Vagina (tissue), 2 donors: Measurements from ENCODE around the gene SBDS.

Experiments
- CTCF ChIP-seq, 3 experiments: fragments of 450-650 bp in 2 of 3; fragments of 200-600 bp in 1 of 3; sonication (generic) in 1 of 3; IDR thresholded peaks; one replicate each; pipeline ENCODE4 v1.5.1; 2017 to 2019; ENCODE audit warnings: antibody characterized with exemption in 3 of 3, mild to moderate bottlenecking in 2 of 3, moderate library complexity in 2 of 3
- POLR2A ChIP-seq, 2 donors: fragments of 450-650 bp; IDR thresholded peaks; one replicate each; pipeline ENCODE4 v1.6.1; 2017; ENCODE audit warnings: antibody characterized with exemption in 2 of 2, mild to moderate bottlenecking in 2 of 2, moderate library complexity in 2 of 2
- POLR2AphosphoS5 ChIP-seq, 2 donors: sonication (generic); formaldehyde crosslinking; IDR thresholded peaks; one replicate each; pipeline ENCODE4 v1.9.0; 2017; ENCODE audit warnings: antibody characterized with exemption in 2 of 2, mild to moderate bottlenecking in 2 of 2, low read depth in 1 of 2; ENCODE audit not compliant: insufficient read depth in 1 of 2

- TF ChIP-seq CTCF (IDR thresholded peaks at IDR 0.05) (no peak), POLR2AphosphoS5 (IDR thresholded peaks at IDR 0.05; ENCODE audit: insufficient read depth in 1 of 2, low read depth in 1 of 2) (no peak), POLR2A (IDR thresholded peaks at IDR 0.05) (no peak)
Measured at GRCh38 chr7:66937940-66938339, 57.4 kb downstream of the SBDS start.
